HCT116 (cell line): Measurements from ENCODE around the gene ZYX. TPM values are rescaled to one million over a fixed set of nuclear protein-coding genes. Genes with fewer than 3 reads are reported as not detected.

Experiments used
- ATAC-seq: fragments of 200-7000 bp; cut with Tn5 transposase; 2 replicates; pipeline ENCODE4 v1.9.1; 2020; ENCODE audit warnings: mild to moderate bottlenecking, moderate library complexity
- BruUV-seq: library from RNA; stranded (reverse); fragments of 400-500 nt; replicated peaks from 2 replicates; lab custom pipeline; 2021; lab: Mats Ljungman, UMichigan
- CTCF ChIA-PET: fragments of 300-600 bp; sonication (Branson Sonifier 250); formaldehyde crosslinking; loops from one replicate; lab custom pipeline; 2021; ENCODE audit warnings: antibody characterized with exemption; lab: Charles Lee
- POLR2A ChIA-PET: fragments of 300-600, 350-600 bp; sonication (Branson Sonifier 250); formaldehyde crosslinking; loops from one replicate; lab custom pipeline; 2021; ENCODE audit warnings: antibody characterized with exemption; lab: Charles Lee
- RAD21 ChIA-PET, 2 experiments: fragments of 300-600 bp; sonication (Branson Sonifier 250); formaldehyde crosslinking; loops; one replicate each; lab custom pipeline; 2023; ENCODE audit warnings: low total read pairs in 2 of 2; ENCODE audit not compliant: uncharacterized antibody in 2 of 2, unreplicated experiment in 2 of 2, low non-redundant PET in 1 of 2; lab: Charles Lee
- DNase-seq: peaks from one replicate; pipeline ENCODE4 v3.0.0-alpha.2; 2010; ENCODE audit warnings: low read depth, low spot score
- H2AFZ ChIP-seq: fragments of 200-600 bp; shearing (Covaris generic), sonication (generic); 2 replicates; pipeline ENCODE4 v1.6.1; 2017; ENCODE audit warnings: low read depth, mixed run types, mixed read lengths, antibody characterized with exemption, low read length; ENCODE audit not compliant: poor library complexity, severe bottlenecking
- H3K27ac ChIP-seq: 2 replicates; pipeline ENCODE4 v1.5.1; 2012; ENCODE audit warnings: low read depth, low read length
- H3K27me3 ChIP-seq: fragments of 200-600 bp; sonication (generic); 2 replicates; pipeline ENCODE4 v1.6.1; 2016; ENCODE audit warnings: mixed run types, low read length, mixed read lengths; ENCODE audit not compliant: insufficient read depth
- H3K36me3 ChIP-seq, 2 experiments: fragments of 200-500 bp in 1 of 2; fragments of 200-600 bp in 1 of 2; sonication (Bioruptor generic) in 1 of 2; sonication (generic) in 1 of 2; 2 replicates each; pipeline versions ENCODE4 v1.5.1 to v1.6.1; 2014 to 2016; ENCODE audit warnings: low read length in 2 of 2, inconsistent platforms in 1 of 2, mixed read lengths in 1 of 2, mixed run types in 1 of 2; ENCODE audit not compliant: insufficient read depth in 2 of 2, control insufficient read depth in 1 of 2
- H3K4me1 ChIP-seq, 2 experiments: fragments of 200-600 bp in 1 of 2; sonication (generic) in 1 of 2; 2 replicates each; pipeline versions ENCODE4 v1.5.1 to v1.6.1; 2012 to 2017; ENCODE audit warnings: low read length in 2 of 2, inconsistent platforms in 1 of 2, mild to moderate bottlenecking in 1 of 2, mixed read lengths in 1 of 2, mixed run types in 1 of 2, moderate library complexity in 1 of 2; ENCODE audit not compliant: insufficient read depth in 2 of 2, control insufficient read depth in 1 of 2
- H3K4me2 ChIP-seq: fragments of 200-600 bp; sonication (generic); 2 replicates; pipeline ENCODE4 v1.6.1; 2017; ENCODE audit warnings: mixed run types, low read length, mixed read lengths
- H3K4me3 ChIP-seq, 2 experiments: fragments of 200-600 bp in 1 of 2; sonication (generic) in 1 of 2; replicated peaks in 1 of 2; 2 replicates each; pipeline ENCODE4 v1.5.1; 2011 to 2016; ENCODE audit warnings: low read length in 2 of 2, control low read depth in 1 of 2, low read depth in 1 of 2, mild to moderate bottlenecking in 1 of 2, mixed read lengths in 1 of 2, mixed run types in 1 of 2
- H3K79me2 ChIP-seq: fragments of 200-600 bp; sonication (generic); 2 replicates; pipeline ENCODE4 v1.6.1; 2017; ENCODE audit warnings: mild to moderate bottlenecking, mixed run types, low read length, moderate library complexity, mixed read lengths; ENCODE audit not compliant: insufficient read depth
- H3K9ac ChIP-seq: fragments of 200-600 bp; sonication (generic); 2 replicates; pipeline ENCODE4 v1.6.1; 2016; ENCODE audit warnings: low read length, mixed read lengths
- H3K9me2 ChIP-seq: fragments of 200-600 bp; sonication (generic), shearing (Covaris generic); 2 replicates; pipeline ENCODE4 v1.6.1; 2017; ENCODE audit warnings: mixed run types, mild to moderate bottlenecking, moderate library complexity; ENCODE audit not compliant: insufficient read depth
- H3K9me3 ChIP-seq, 2 experiments: fragments of 200-500 bp in 1 of 2; fragments of 200-600 bp in 1 of 2; sonication (Bioruptor generic) in 1 of 2; sonication (generic) in 1 of 2; 2 replicates each; pipeline ENCODE4 v1.6.1; 2014 to 2017; ENCODE audit warnings: low read length in 2 of 2, mixed read lengths in 2 of 2, inconsistent platforms in 1 of 2, low read depth in 1 of 2, mild to moderate bottlenecking in 1 of 2, mixed run types in 1 of 2, moderate library complexity in 1 of 2; ENCODE audit not compliant: control insufficient read depth in 1 of 2, insufficient read depth in 1 of 2
- H4K20me1 ChIP-seq: fragments of 200-600 bp; sonication (generic), shearing (Covaris generic); 2 replicates; pipeline ENCODE4 v1.6.1; 2017; ENCODE audit warnings: mixed run types, mild to moderate bottlenecking, moderate library complexity; ENCODE audit not compliant: insufficient read depth
- CBX3 ChIP-seq: IDR thresholded peaks from 2 replicates; pipeline ENCODE4 v1.6.1; 2012; ENCODE audit warnings: low read depth
- EGR1 ChIP-seq: IDR thresholded peaks from 2 replicates; pipeline ENCODE4 v1.6.1; 2012; ENCODE audit warnings: low read depth
- ELF1 ChIP-seq: IDR thresholded peaks from 2 replicates; pipeline ENCODE4 v1.6.1; 2012; ENCODE audit warnings: low read depth, borderline replicate concordance
- EZH2 ChIP-seq: fragments of 200-600 bp; sonication (generic); IDR thresholded peaks from 2 replicates; pipeline ENCODE4 v1.6.1; 2017; ENCODE audit warnings: antibody characterized with exemption, mixed run types
- EZH2phosphoT487 ChIP-seq: fragments of 200-600 bp; IDR thresholded peaks from 2 replicates; pipeline ENCODE4 v1.6.1; 2018; ENCODE audit warnings: antibody characterized with exemption, borderline replicate concordance
- FOSL1 ChIP-seq: IDR thresholded peaks from 2 replicates; pipeline ENCODE4 v1.6.1; 2012; ENCODE audit warnings: low read depth
- POLR2A ChIP-seq: IDR thresholded peaks from 2 replicates; pipeline ENCODE4 v1.7.0; 2011; ENCODE audit warnings: borderline replicate concordance; ENCODE audit not compliant: insufficient read depth, insufficient read length; ENCODE audit errors: extremely low read depth
- POLR2AphosphoS5 ChIP-seq: IDR thresholded peaks from 2 replicates; pipeline ENCODE4 v1.6.1; 2011; ENCODE audit warnings: mild to moderate bottlenecking, low read depth, low read length, moderate library complexity
- RAD21 ChIP-seq: IDR thresholded peaks from 2 replicates; pipeline ENCODE4 v1.6.1; 2012; ENCODE audit warnings: low read depth, mild to moderate bottlenecking
- SIN3A ChIP-seq: IDR thresholded peaks from 2 replicates; pipeline ENCODE4 v1.6.1; 2012; ENCODE audit warnings: low read depth
- SP1 ChIP-seq: IDR thresholded peaks from 2 replicates; pipeline ENCODE4 v1.6.1; 2012; ENCODE audit warnings: low read depth
- SRF ChIP-seq: IDR thresholded peaks from 2 replicates; pipeline ENCODE4 v1.6.1; 2012; ENCODE audit warnings: low read depth
- YY1 ChIP-seq: IDR thresholded peaks from 2 replicates; pipeline ENCODE4 v1.6.1; 2011; ENCODE audit warnings: low read length, low read depth, moderate library complexity, mild to moderate bottlenecking; ENCODE audit not compliant: insufficient replicate concordance; ENCODE audit errors: extremely low read depth
- ZNF274 ChIP-seq: fragments of 200-500 bp; sonication (Bioruptor generic); IDR thresholded peaks from 2 replicates; pipeline ENCODE4 v1.6.1; 2014; ENCODE audit warnings: mild to moderate bottlenecking, low read depth, low read length, inconsistent platforms
- intact Hi-C: fragments of 100-400 bp; cut with micrococcal nuclease; formaldehyde crosslinking; loops from 2 replicates; pipeline ENCODE4 v1.10.0; 2022
- total RNA-seq: library from RNA; stranded (reverse); gene quantifications from one replicate; pipeline ENCODE4 v1.2.1, GENCODE V29; 2021; ENCODE audit not compliant: unreplicated experiment
- TF ChIP-seq, protein P1 (sequence below), 3 experiments: fragments of 200-600 bp in 1 of 3; sonication (generic) in 1 of 3; IDR thresholded peaks in 2 of 3; conservative IDR thresholded peaks in 1 of 3; 2 replicates each; pipeline ENCODE4 v1.5.1; 2012 to 2017; ENCODE audit warnings: low read depth in 2 of 3, low read length in 2 of 3, antibody characterized with exemption in 1 of 3, borderline replicate concordance in 1 of 3, control low read depth in 1 of 3, mild to moderate bottlenecking in 1 of 3, mixed read lengths in 1 of 3, mixed run types in 1 of 3, moderate library complexity in 1 of 3; ENCODE audit not compliant: insufficient read depth in 1 of 3
- TF ChIP-seq, protein P2 (sequence below): IDR thresholded peaks from 2 replicates; pipeline ENCODE4 v1.6.1; 2012
- TF ChIP-seq, protein P3 (sequence below): IDR thresholded peaks from 2 replicates; pipeline ENCODE4 v1.6.1; 2011; ENCODE audit warnings: mild to moderate bottlenecking, low read length, moderate library complexity; ENCODE audit not compliant: insufficient replicate concordance; ENCODE audit errors: extremely low read depth

The ZYX gene
- total RNA-seq, 1 experiment from 2014 or later: 144 TPM

DNA sequence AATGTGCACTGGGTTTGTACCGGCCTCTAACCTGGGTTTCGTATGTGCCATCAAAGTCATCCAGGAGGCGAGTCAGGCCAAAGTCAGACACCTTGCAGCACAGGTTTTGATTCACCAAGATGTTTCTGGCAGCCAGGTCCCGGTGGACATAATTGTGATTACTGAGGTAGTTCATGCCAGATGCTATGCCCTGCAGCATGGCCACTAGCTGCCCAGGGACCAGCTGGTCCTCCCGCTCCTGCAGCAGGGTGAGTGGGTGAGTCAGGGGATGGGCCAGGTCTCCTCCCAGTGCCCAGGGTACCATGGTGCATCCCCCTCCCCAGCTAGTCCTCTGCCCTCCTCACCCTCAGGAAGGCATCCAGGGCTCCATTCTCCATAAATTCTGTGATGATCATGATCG, 13.6 kb downstream of the ZYX start:
- no TSS peak for BruUV-seq
- H3K27me3 ChIP-seq: no peaks in the 10 kb centered on the region
- no peak overlapping the region for H3K4me2 ChIP-seq
- no peak overlapping the region for H3K9ac ChIP-seq
- no peaks in the 10 kb centered on the region for H3K9me3 ChIP-seq
- H3K79me2 ChIP-seq: no peaks in the 10 kb centered on the region
- ChIA-PET CTCF (no interaction called here), POLR2A (no interaction called here), RAD21 (no interaction called here)
- no peaks in the 10 kb centered on the region for H3K4me1 ChIP-seq
- no peak overlapping the region for H3K4me3 ChIP-seq
- no peak for DNase-seq
- H2AFZ ChIP-seq: no peak overlapping the region
- H3K27ac ChIP-seq: no peak overlapping the region
- no peaks in the 10 kb centered on the region for H3K9me2 ChIP-seq
- H3K36me3 ChIP-seq: peaks cover 11 to 15% of the 10 kb centered on the region in 2 experiments; a peak in 3 of 4 replicates
- no peaks in the 10 kb centered on the region for H4K20me1 ChIP-seq
- no peak for ATAC-seq
- TF ChIP-seq SRF: no peak
- no peak for TF ChIP-seq CBX3
- TF ChIP-seq, protein P1, sequence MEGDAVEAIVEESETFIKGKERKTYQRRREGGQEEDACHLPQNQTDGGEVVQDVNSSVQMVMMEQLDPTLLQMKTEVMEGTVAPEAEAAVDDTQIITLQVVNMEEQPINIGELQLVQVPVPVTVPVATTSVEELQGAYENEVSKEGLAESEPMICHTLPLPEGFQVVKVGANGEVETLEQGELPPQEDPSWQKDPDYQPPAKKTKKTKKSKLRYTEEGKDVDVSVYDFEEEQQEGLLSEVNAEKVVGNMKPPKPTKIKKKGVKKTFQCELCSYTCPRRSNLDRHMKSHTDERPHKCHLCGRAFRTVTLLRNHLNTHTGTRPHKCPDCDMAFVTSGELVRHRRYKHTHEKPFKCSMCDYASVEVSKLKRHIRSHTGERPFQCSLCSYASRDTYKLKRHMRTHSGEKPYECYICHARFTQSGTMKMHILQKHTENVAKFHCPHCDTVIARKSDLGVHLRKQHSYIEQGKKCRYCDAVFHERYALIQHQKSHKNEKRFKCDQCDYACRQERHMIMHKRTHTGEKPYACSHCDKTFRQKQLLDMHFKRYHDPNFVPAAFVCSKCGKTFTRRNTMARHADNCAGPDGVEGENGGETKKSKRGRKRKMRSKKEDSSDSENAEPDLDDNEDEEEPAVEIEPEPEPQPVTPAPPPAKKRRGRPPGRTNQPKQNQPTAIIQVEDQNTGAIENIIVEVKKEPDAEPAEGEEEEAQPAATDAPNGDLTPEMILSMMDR (IDR thresholded peaks at IDR 0.05 in 2 of 3, conservative IDR thresholded peaks at IDR 0.05 in 1 of 3; ENCODE audit: borderline replicate concordance in 1 of 3, insufficient read depth in 1 of 3, low read depth in 2 of 3, low read length in 2 of 3): no peak
- TF ChIP-seq, protein P2, sequence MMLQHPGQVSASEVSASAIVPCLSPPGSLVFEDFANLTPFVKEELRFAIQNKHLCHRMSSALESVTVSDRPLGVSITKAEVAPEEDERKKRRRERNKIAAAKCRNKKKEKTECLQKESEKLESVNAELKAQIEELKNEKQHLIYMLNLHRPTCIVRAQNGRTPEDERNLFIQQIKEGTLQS: no peak
- TF ChIP-seq ZNF274: no peak
- TF ChIP-seq POLR2AphosphoS5: no peak
- no peak for TF ChIP-seq EGR1
- TF ChIP-seq RAD21: no peak
- TF ChIP-seq ELF1: no peak
- TF ChIP-seq, protein P3, sequence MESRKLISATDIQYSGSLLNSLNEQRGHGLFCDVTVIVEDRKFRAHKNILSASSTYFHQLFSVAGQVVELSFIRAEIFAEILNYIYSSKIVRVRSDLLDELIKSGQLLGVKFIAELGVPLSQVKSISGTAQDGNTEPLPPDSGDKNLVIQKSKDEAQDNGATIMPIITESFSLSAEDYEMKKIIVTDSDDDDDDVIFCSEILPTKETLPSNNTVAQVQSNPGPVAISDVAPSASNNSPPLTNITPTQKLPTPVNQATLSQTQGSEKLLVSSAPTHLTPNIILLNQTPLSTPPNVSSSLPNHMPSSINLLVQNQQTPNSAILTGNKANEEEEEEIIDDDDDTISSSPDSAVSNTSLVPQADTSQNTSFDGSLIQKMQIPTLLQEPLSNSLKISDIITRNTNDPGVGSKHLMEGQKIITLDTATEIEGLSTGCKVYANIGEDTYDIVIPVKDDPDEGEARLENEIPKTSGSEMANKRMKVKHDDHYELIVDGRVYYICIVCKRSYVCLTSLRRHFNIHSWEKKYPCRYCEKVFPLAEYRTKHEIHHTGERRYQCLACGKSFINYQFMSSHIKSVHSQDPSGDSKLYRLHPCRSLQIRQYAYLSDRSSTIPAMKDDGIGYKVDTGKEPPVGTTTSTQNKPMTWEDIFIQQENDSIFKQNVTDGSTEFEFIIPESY: no peak
- no peak for TF ChIP-seq EZH2
- no peak for TF ChIP-seq SIN3A
- no peak for TF ChIP-seq FOSL1
- TF ChIP-seq YY1: no peak
- no peak for TF ChIP-seq EZH2phosphoT487
- no peak for TF ChIP-seq SP1
- TF ChIP-seq POLR2A: no peak
- intact Hi-C loops: no loop called here
